HCT116 (cell line): ENCODE data around the gene TPD52L1.
"Not testable (repeated sequence)": the region's sequence is repeated elsewhere in the genome, so short reads cannot be mapped to it uniquely, and the experiment has no call there.

Source experiments
- CEBPB ChIP-seq: IDR thresholded peaks from 2 replicates; pipeline ENCODE4 v1.6.1; 2012; ENCODE audit warnings: low read depth
- ELF1 ChIP-seq: IDR thresholded peaks from 2 replicates; pipeline ENCODE4 v1.6.1; 2012; ENCODE audit warnings: low read depth, borderline replicate concordance
- EZH2 ChIP-seq: fragments of 200-600 bp; sonication (generic); IDR thresholded peaks from 2 replicates; pipeline ENCODE4 v1.6.1; 2017; ENCODE audit warnings: antibody characterized with exemption, mixed run types
- POLR2A ChIP-seq: IDR thresholded peaks from 2 replicates; pipeline ENCODE4 v1.7.0; 2011; ENCODE audit warnings: borderline replicate concordance; ENCODE audit not compliant: insufficient read depth, insufficient read length; ENCODE audit errors: extremely low read depth
- TF ChIP-seq, protein P1 (sequence below), 3 experiments: fragments of 200-600 bp in 1 of 3; sonication (generic) in 1 of 3; IDR thresholded peaks in 2 of 3; conservative IDR thresholded peaks in 1 of 3; 2 replicates each; pipeline ENCODE4 v1.5.1; 2012 to 2017; ENCODE audit warnings: low read depth in 2 of 3, low read length in 2 of 3, antibody characterized with exemption in 1 of 3, borderline replicate concordance in 1 of 3, control low read depth in 1 of 3, mild to moderate bottlenecking in 1 of 3, mixed read lengths in 1 of 3, mixed run types in 1 of 3, moderate library complexity in 1 of 3; ENCODE audit not compliant: insufficient read depth in 1 of 3
- TF ChIP-seq, protein P2 (sequence below): IDR thresholded peaks from 2 replicates; pipeline ENCODE4 v1.6.1; 2012; ENCODE audit warnings: low read depth

DNA sequence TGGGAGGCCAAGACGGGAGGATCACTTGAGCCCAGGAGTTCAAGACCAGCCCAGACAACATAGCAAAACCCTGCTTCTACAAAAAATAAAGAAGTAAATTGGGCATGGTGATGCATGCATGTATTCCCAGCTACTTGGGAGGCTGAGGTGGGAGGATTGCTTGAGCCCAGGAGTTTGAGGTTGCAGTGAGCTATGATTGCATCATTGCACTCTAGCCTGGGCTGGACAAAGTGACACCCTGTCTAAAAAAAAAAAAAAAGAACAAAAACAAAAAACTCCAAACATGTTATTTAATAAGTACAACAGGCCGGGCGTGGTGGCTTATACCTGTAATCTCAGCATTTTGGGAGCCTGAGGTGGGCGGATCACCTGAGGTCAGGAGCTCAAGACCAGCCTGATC lies 9.8 kb downstream of the TPD52L1 start:
- TF ChIP-seq, protein P1, sequence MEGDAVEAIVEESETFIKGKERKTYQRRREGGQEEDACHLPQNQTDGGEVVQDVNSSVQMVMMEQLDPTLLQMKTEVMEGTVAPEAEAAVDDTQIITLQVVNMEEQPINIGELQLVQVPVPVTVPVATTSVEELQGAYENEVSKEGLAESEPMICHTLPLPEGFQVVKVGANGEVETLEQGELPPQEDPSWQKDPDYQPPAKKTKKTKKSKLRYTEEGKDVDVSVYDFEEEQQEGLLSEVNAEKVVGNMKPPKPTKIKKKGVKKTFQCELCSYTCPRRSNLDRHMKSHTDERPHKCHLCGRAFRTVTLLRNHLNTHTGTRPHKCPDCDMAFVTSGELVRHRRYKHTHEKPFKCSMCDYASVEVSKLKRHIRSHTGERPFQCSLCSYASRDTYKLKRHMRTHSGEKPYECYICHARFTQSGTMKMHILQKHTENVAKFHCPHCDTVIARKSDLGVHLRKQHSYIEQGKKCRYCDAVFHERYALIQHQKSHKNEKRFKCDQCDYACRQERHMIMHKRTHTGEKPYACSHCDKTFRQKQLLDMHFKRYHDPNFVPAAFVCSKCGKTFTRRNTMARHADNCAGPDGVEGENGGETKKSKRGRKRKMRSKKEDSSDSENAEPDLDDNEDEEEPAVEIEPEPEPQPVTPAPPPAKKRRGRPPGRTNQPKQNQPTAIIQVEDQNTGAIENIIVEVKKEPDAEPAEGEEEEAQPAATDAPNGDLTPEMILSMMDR (IDR thresholded peaks at IDR 0.05 in 2 of 3, conservative IDR thresholded peaks at IDR 0.05 in 1 of 3; ENCODE audit: borderline replicate concordance in 1 of 3, insufficient read depth in 1 of 3, low read depth in 2 of 3, low read length in 2 of 3) = not testable (repeated sequence)
- not testable (repeated sequence) for TF ChIP-seq ELF1, CEBPB, POLR2A, EZH2
- TF ChIP-seq, protein P2, sequence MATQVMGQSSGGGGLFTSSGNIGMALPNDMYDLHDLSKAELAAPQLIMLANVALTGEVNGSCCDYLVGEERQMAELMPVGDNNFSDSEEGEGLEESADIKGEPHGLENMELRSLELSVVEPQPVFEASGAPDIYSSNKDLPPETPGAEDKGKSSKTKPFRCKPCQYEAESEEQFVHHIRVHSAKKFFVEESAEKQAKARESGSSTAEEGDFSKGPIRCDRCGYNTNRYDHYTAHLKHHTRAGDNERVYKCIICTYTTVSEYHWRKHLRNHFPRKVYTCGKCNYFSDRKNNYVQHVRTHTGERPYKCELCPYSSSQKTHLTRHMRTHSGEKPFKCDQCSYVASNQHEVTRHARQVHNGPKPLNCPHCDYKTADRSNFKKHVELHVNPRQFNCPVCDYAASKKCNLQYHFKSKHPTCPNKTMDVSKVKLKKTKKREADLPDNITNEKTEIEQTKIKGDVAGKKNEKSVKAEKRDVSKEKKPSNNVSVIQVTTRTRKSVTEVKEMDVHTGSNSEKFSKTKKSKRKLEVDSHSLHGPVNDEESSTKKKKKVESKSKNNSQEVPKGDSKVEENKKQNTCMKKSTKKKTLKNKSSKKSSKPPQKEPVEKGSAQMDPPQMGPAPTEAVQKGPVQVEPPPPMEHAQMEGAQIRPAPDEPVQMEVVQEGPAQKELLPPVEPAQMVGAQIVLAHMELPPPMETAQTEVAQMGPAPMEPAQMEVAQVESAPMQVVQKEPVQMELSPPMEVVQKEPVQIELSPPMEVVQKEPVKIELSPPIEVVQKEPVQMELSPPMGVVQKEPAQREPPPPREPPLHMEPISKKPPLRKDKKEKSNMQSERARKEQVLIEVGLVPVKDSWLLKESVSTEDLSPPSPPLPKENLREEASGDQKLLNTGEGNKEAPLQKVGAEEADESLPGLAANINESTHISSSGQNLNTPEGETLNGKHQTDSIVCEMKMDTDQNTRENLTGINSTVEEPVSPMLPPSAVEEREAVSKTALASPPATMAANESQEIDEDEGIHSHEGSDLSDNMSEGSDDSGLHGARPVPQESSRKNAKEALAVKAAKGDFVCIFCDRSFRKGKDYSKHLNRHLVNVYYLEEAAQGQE = not testable (repeated sequence)
